Esophagus (tissue), 2 donors: ENCODE data around the gene MUS81. TPM values are rescaled to one million over a fixed set of nuclear protein-coding genes. Genes with fewer than 3 reads are reported as not detected.

Experiments
- H3K27ac ChIP-seq, 2 donors: one replicate each; pipeline ENCODE4 v1.5.1; 2013; ENCODE audit warnings: low read depth in 2 of 2, mild to moderate bottlenecking in 2 of 2, inconsistent platforms in 1 of 2, low read length in 1 of 2, moderate library complexity in 1 of 2
- H3K27me3 ChIP-seq, 2 donors: one replicate each; pipeline ENCODE4 v1.6.1; 2013; ENCODE audit warnings: low read length in 2 of 2, control low read depth in 1 of 2, mild to moderate bottlenecking in 1 of 2; ENCODE audit not compliant: insufficient read depth in 2 of 2, control insufficient read depth in 1 of 2
- H3K36me3 ChIP-seq, 2 donors: one replicate each; pipeline ENCODE4 v1.6.1; 2013; ENCODE audit warnings: low read length in 1 of 2; ENCODE audit not compliant: control insufficient read depth in 2 of 2, insufficient read depth in 2 of 2
- H3K4me1 ChIP-seq, 2 donors: one replicate each; pipeline ENCODE4 v1.6.1; 2013; ENCODE audit warnings: low read length in 1 of 2; ENCODE audit not compliant: control insufficient read depth in 2 of 2, insufficient read depth in 2 of 2
- H3K4me3 ChIP-seq, 2 donors: one replicate each; pipeline ENCODE4 v1.5.1; 2013; ENCODE audit warnings: low read length in 2 of 2, mild to moderate bottlenecking in 2 of 2, low read depth in 1 of 2, moderate library complexity in 1 of 2
- H3K9me3 ChIP-seq, 2 donors: one replicate each; pipeline ENCODE4 v1.6.1; 2013; ENCODE audit warnings: mild to moderate bottlenecking in 2 of 2, low read depth in 1 of 2, low read length in 1 of 2, moderate library complexity in 1 of 2; ENCODE audit not compliant: control insufficient read depth in 2 of 2, insufficient read depth in 1 of 2
- WGBS, 2 donors: extraction: QIAGEN DNeasy Blood & Tissue Kit; methylation state at CpG; one replicate each; pipeline ENCODE4 v1.1.7; 2013; 5-methylcytosine and 5-hydroxymethylcytosine counted together
- polyA plus RNA-seq, 2 donors: library from polyadenylated mRNA; stranded (reverse); fragments of 200-250 nt; gene quantifications; one replicate each; pipeline ENCODE4 v1.2.3, GENCODE V29; 2013
- donor health status: healthy with polysubstance abuse.
- donor health status: Bipolar disorder and iron deficiency.

Gene MUS81
- polyA plus RNA-seq, 2 donors = 32.1 to 48.0 TPM

DNA sequence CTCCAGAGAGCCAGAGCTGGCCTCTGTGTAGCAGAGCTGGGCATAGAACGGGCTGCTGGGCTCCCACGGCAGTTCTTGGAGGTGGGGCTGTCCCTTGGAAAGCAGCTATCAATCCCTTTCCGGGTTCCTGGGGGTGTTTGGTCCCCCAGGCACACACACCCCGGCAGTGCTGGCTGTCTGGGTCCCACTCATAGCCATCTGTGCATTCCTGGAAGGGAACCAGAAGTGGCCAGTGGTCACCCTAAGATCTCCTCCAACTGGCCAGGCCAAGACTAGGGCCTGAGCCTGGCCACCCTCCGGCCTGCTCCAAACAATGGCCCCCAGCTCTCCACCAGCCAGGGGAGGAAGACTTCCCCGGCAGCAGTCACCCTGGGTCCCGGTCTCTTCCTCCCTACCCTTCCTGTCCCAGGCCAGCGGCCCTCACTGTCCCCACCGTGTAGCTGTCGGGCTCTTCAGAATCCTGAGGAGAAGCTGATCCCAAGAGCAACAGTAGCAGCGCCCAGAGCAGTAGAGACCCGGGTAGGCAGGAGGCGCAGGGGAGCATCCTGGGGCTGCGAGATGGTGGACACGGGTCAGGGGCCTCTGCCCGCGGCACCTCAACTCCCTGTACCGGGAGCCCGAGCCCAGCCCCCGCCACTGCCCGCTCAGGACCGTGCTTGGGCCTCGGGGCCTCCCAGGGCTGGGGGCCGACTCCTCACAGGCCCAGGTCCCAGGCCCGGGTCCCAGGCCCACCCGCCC is 11.7 kb downstream of the MUS81 start:
- Histone ChIP-seq H3K36me3 (peaks cover 0 to under 1% of the 10 kb centered on the region in 2 donors), H3K27me3 (no peaks in the 10 kb centered on the region), H3K9me3 (no peaks in the 10 kb centered on the region), H3K4me3 (peak overlapping the region; percentile 36 to 49), H3K4me1 (peaks cover 0 to 3% of the 10 kb centered on the region in 2 donors), H3K27ac (peak overlapping the region; percentile 78 to 81)
- WGBS, 2 donors = 30% methylated on average over 25 to 26 of the region's 26 CpGs

DNA sequence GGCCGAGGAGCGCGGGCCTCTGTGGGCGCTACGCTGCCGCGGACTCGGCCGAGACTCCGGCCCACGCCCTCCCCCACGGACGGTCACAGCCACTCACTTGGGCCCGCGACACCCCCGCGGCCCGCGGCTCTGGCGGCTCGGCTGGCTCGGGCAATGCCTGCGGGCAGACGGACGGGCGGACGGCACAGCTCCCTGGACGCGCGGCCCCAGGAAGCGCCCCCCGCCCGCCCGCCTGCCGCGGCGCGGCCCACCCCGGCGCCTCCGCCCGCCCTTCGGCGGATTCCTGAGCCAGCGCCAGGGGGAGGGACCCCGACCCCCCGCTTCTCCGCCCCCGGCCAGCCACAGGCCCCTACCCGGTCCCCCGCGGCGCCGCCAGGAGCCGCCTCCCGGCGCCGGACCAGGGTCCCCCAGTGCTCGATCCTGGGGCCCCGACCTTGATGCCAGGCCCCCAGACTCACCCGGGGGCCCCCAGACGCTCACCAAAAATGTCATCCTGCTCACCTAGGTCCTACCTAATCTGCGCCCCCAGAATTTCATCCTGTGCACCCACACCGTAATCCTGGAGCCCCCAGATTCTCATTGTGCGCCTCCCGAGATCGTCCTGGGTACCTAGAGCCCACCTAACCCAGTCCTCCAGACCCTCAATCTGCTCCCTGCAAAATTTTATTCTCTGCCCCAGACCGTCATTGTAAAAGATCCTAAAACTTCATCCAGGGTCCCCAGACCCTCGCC is 12.5 kb downstream of the MUS81 start, which contains the start of gene EFEMP2:
Gene EFEMP2, minus strand, starts transcription at position 215 of the 732 bp plus-strand sequence. CDS start 446 bp downstream, outside the sequence.
- Histone ChIP-seq H3K4me1 (peaks cover 0 to 3% of the 10 kb centered on the region in 2 donors), H3K9me3 (no peaks in the 10 kb centered on the region), H3K27me3 (no peaks in the 10 kb centered on the region), H3K36me3 (no peaks in the 10 kb centered on the region), H3K27ac (peak within 1 kb of the TSS; percentile 81 to 85), H3K4me3 (peak within 1 kb of the TSS; percentile 47 to 49)
- 0 to 2% methylated on average over 28 to 69 of the region's 69 CpGs for WGBS, 2 donors

- Histone ChIP-seq H3K9me3 (no peaks in the 10 kb centered on the region), H3K27me3 (no peaks in the 10 kb centered on the region), H3K4me1 (peaks cover 0 to 3% of the 10 kb centered on the region in 2 donors), H3K36me3 (no peaks in the 10 kb centered on the region), H3K27ac (peak overlapping the region; percentile 81 to 85), H3K4me3 (peak overlapping the region; percentile 47 to 49)
- 6 to 7% methylated on average over 49 to 54 of the region's 54 CpGs for WGBS, 2 donors
Observed at GRCh38 chr11:65873318-65874156, 13.3 kb downstream of the MUS81 start.

DNA sequence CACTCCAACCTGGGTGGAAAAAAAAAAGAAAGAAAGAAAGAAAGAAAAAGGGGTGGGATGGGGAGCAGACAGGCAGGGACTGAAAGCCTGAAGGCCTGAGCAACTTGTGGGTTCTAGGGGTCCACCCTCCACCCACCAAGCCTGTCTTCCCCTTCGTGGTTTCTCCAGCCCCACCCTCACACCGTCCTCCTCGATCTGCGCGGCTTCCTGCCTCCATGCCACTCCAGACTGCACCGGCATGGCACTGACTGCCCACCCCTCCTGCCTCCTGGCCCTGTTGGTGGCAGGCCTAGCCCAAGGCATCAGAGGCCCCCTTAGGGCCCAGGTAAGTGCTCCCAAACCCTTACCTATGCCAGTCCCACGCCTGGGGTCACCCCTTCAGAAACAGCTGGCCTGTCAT is 19.4 kb downstream of the MUS81 start, which contains the start of gene CTSW:
Gene CTSW, plus strand, starts transcription at position 221 of the 400 bp plus-strand sequence. Its CDS starts 18 bp downstream, at position 239.
- Histone ChIP-seq H3K36me3 (peaks cover 2 to 24% of the 10 kb centered on the region in 2 donors), H3K9me3 (no peaks in the 10 kb centered on the region), H3K27ac (no peak within 1 kb of the TSS), H3K4me3 (no peak within 1 kb of the TSS), H3K27me3 (no peaks in the 10 kb centered on the region), H3K4me1 (peaks cover 0 to 5% of the 10 kb centered on the region in 2 donors)
- WGBS, 2 donors = 51% methylated on average over 7 of the region's 7 CpGs

DNA sequence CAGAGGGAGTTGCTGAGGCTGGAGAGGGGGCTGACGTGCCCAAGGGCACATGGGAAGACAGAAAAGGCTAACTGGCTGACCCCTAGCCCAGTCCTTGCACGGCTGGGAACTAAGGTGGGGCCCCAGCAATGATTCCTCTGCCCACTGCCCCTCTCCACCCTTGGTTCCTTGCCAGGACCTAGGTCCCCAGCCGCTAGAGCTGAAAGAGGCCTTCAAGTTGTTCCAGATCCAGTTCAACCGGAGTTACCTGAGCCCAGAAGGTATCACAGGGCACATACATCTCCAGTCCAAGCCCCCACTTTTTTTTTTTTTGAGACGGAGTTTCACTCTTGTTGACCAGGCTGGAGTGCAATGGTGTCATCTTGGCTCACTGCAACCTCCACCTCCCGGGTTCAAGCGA is 19.8 kb downstream of the MUS81 start:
- Histone ChIP-seq H3K27ac (no peak overlapping the region), H3K27me3 (no peaks in the 10 kb centered on the region), H3K9me3 (no peaks in the 10 kb centered on the region), H3K36me3 (peaks cover 2 to 26% of the 10 kb centered on the region in 2 donors), H3K4me1 (peaks cover 0 to 5% of the 10 kb centered on the region in 2 donors), H3K4me3 (no peak overlapping the region)
- WGBS, 2 donors = 55 to 59% methylated on average over 7 of the region's 7 CpGs

- no peaks in the 10 kb centered on the region for H3K27me3 ChIP-seq
- WGBS, 2 donors = 65 to 70% methylated on average over 7 of the region's 7 CpGs
- no peaks in the 10 kb centered on the region for H3K9me3 ChIP-seq
- H3K4me3 ChIP-seq = no peak overlapping the region
- peaks cover 2 to 34% of the 10 kb centered on the region in 2 donors for H3K36me3 ChIP-seq
- peaks cover 0 to 5% of the 10 kb centered on the region in 2 donors for H3K4me1 ChIP-seq
- H3K27ac ChIP-seq = no peak overlapping the region
Observed at GRCh38 chr11:65880844-65881421, 20.7 kb downstream of the MUS81 start.

DNA sequence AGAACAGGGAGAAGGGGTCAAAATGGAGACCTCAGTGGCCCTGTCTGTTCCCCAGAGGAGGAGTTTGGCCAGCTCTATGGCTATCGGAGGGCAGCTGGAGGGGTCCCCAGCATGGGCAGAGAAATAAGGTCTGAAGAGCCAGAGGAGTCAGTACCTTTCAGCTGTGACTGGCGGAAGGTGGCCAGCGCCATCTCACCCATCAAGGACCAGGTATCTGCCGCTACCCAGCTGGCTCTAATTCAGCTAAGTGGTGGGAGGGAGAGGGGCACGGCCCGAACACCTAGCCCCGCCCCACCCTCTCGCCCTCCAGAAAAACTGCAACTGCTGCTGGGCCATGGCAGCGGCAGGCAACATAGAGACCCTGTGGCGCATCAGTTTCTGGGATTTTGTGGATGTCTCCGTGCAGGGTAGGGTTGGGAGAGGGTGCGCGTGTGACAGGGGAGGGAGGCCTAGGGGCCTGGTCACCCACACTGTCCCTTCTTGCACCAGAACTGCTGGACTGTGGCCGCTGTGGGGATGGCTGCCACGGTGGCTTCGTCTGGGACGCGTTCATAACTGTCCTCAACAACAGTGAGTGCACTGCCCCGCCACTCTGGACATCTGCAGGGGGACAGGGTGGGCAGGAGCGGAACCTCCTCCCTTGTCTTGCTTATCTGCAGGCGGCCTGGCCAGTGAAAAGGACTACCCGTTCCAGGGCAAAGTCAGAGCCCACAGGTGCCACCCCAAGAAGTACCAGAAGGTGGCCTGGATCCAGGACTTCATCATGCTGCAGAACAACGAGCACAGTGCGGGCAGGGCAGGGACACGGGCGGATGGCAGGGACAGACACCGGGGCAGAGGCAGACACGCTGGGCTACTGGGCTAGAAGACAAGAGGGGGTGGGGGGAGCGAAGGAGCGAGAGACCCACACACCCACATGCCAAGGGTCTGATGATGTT is 22.2 kb downstream of the MUS81 start:
- 88 to 90% methylated on average over 30 of the region's 30 CpGs for WGBS, 2 donors
- H3K27me3 ChIP-seq = no peaks in the 10 kb centered on the region
- peaks cover 2 to 34% of the 10 kb centered on the region in 2 donors for H3K36me3 ChIP-seq
- no peaks in the 10 kb centered on the region for H3K9me3 ChIP-seq
- H3K27ac ChIP-seq = no peak overlapping the region
- peaks cover 0 to 5% of the 10 kb centered on the region in 2 donors for H3K4me1 ChIP-seq
- no peak overlapping the region for H3K4me3 ChIP-seq

- Histone ChIP-seq H3K4me1 (peaks cover 0 to 8% of the 10 kb centered on the region in 2 donors), H3K4me3 (no peak overlapping the region), H3K27ac (no peak overlapping the region), H3K36me3 (peaks cover 2 to 34% of the 10 kb centered on the region in 2 donors), H3K27me3 (no peaks in the 10 kb centered on the region), H3K9me3 (no peaks in the 10 kb centered on the region)
- 90% methylated on average over 13 of the region's 13 CpGs for WGBS, 2 donors
Observed at GRCh38 chr11:65883058-65883761, 23.0 kb downstream of the MUS81 start.
